GM21367 (cell line): ENCODE measurements around the gene MCF2L.
"Not testable (repeated sequence)": the region's sequence is repeated elsewhere in the genome, so short reads cannot be mapped to it uniquely, and the experiment has no call there.

Experiments
- ATAC-seq: cut with Tn5 transposase; IDR thresholded peaks from one replicate; pipeline ENCODE4 v1.9.1; 2021; ENCODE audit not compliant: unreplicated experiment

Gene MCF2L

DNA sequence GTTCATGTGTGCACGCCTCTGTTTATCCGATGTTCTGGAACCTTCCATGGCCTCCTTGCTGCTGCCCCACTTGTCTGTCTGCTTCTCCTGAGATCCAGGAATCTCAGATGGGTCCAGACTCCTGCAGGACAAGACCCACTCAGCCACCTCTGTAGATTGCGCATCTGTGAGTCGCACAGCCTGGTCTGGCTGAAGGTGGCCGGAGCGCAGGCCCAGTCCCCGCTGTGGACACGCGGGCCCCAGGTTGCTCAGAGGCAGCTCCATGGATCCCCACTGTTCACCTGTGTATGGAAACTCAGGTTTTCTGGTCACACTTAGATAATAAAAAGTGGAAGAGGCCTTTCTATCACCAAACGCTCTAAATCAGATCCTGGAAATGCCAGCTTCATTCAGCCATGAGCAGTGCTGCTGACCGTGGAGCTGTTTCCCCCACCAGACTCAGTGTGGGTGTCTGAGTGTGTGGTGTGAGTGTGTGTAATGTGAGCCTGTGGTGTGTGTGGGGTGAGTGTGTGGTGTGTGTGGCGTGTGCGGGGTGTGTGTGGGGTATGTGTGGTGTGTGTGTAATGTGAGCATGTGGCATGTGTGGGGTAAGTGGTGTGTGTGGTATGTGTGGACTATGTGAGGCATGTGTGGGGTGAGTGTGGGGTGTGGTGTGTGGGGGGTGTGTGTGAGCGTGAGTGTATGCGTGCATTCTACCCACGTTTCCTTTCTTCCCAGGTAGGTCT is 59.5 kb downstream of the MCF2L start:
- ATAC-seq, result no peak

GRCh38 chr13:113029061-113029445 is 60.0 kb downstream of the MCF2L start:
- no peak for ATAC-seq

- no peak for ATAC-seq
Observed at GRCh38 chr13:113029487-113030258, 60.7 kb downstream of the MCF2L start.

DNA sequence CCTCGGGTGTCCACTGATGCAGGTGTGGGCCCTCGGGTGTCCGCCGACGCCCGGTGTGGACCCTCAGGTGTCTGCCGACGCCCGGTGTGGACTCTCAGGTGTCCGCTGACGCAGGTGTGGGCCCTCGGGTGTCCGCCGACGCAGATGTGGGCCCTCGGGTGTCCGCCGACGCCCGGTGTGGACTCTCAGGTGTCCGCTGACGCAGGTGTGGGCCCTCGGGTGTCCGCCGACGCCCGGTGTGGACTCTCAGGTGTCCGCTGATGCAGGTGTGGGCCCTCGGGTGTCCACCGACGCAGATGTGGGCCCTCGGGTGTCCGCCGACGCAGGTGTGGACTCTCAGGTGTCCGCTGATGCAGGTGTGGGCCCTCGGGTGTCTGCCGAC is 61.2 kb downstream of the MCF2L start:
- not testable (repeated sequence) for ATAC-seq

DNA sequence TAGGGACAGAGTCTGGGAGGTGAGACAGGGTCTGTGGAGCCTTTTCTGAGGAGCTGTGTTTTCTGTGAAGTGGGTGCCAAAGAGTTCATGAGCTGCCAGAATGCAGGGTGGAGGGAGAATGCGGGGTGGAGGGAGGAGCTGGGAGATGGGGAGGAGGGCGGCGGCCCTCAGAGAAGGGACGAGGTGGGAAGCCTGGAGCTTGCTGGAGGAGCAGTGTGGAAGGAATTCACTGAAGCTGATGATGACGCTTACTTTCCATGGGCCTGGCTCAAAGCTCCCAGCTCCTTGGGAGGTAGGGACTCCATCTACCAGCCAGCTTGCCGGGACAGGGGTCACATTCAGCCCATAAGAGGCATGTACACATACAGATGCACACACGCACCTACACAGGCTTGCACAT is 62.5 kb downstream of the MCF2L start:
- no peak for ATAC-seq

DNA sequence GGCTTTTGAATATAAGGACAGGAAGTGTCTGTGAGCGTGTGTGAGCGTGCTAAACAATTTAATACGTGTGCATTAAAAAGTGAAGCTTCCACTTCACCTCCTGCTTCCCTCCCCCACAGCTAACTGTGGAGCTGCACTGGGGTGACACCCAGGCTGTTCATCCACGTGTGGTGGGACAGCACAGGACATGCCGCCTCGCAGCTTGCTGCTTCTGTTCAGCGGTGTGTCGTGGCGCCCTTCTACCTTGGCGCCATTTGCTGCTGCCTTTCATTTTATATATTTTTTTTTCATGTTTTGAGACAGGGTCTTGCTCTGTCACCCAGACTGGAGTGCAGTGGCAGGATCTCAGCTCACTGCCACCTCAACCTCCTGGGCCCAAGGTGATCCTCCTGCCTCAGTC is 63.3 kb downstream of the MCF2L start:
- ATAC-seq, result no peak

- no peak for ATAC-seq
Observed at GRCh38 chr13:113033054-113033850, 64.2 kb downstream of the MCF2L start.

- ATAC-seq, result no peak
Observed at GRCh38 chr13:113034451-113035212, 65.6 kb downstream of the MCF2L start.

- no peak for ATAC-seq
Observed at GRCh38 chr13:113035213-113035800, 66.3 kb downstream of the MCF2L start.

DNA sequence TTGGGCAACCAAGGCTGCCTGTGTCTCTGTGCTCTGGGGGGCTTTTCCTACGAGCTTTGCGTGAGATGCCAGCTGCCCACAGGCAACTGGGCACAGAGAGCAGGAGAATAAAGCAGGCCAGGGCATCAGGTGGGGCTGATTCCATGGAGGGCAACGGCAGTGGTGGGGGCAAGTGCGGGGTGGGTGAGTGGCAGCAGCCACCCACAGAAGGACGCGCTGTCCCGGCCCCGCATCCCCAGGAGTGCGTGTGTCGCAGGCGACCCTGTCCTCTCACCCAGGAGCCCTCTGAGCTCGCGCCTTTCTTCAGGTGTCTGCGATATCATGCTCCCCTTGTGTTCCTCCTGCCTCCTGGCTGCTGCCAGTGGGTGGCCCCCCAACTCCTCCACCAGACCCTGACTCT is 67.4 kb downstream of the MCF2L start:
- no peak for ATAC-seq

DNA sequence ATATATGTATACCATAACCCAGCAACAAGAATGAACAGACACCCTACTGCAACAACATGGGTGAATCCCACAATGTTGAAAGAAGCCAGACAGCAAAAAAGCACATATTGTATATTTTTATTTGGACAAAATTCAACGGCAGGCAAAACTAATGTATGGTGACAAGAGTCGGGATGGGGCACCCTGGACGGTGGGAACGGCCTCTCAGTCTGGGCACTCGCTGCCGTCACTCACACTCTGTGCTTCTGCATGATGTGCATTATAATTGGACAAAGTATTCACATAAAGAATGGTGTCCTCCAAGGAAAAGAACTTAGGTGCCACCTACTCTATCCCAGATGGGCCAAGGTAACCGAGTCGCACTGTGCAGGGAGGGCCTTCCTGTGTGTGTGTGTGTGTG is 71.0 kb downstream of the MCF2L start:
- ATAC-seq, result no peak

GRCh38 chr13:113040597-113041292 is 71.7 kb downstream of the MCF2L start:
- no peak for ATAC-seq

DNA sequence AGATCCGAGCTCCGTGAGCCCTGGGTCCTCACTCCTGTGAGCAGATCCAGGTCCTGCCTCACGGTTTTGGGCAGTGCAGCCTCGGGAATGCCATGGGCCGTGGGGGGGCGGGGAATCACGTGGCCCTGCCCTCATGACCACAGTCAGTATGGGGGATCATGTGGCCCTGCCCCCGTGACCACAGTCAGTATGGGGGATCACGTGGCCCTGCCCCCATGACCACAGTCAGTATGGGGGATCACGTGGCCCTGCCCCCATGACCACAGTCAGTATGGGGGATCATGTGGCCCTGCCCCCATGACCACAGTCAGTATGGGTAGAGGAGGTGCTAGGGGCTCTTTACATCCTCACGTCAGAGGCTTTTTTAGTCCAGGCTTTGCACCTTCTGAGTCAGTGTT is 72.3 kb downstream of the MCF2L start:
- ATAC-seq, result no peak

- ATAC-seq, result no peak
Observed at GRCh38 chr13:113041896-113042295, 72.9 kb downstream of the MCF2L start.

DNA sequence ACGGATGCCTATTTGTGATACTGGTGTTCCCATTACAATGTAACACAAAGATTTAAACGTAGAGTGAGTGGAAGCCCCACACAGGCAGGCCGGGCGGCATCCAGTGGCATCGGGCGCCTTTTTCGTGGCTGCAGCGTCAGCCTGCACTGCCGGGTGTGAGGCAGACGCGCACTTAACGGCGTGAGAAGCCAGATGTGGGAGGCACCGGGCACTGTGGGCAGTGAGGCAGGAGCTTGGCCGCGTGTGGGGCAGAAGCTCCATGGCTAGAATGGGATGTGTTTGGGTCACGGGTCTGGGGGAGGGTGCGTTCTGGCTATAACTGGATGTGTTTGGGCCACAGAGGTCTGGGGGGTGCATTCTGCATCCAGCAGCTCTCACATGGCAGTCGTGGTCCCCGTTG is 73.4 kb downstream of the MCF2L start:
- no peak for ATAC-seq

- ATAC-seq, result no peak
Observed at GRCh38 chr13:113043001-113043630, 74.1 kb downstream of the MCF2L start.

GRCh38 chr13:113043931-113044330 is 74.9 kb downstream of the MCF2L start:
- no peak for ATAC-seq

- no peak for ATAC-seq
Observed at GRCh38 chr13:113044391-113045114, 75.5 kb downstream of the MCF2L start.
